Breast epithelium (tissue), 4 donors: Measurements from ENCODE around the gene LHFPL3. TPM values are rescaled to one million over a fixed set of nuclear protein-coding genes. Genes with fewer than 3 reads are reported as not detected.

Experiments
- DNase-seq, 2 donors: peaks; one replicate each; pipeline ENCODE4 v3.0.0-alpha.2; 2019; ENCODE audit warnings: low spot score in 2 of 2
- H3K27ac ChIP-seq, 2 donors: fragments of 200-600 bp; sonication (generic) in 1 of 2; one replicate each; pipeline ENCODE4 v1.5.1; 2016 to 2019; ENCODE audit warnings: mild to moderate bottlenecking in 1 of 2
- H3K27me3 ChIP-seq, 2 donors: fragments of 200-600 bp; sonication (generic) in 1 of 2; one replicate each; pipeline versions ENCODE4 v1.5.1 to v1.6.0; 2017 to 2019; ENCODE audit warnings: control low read depth in 1 of 2, mild to moderate bottlenecking in 1 of 2
- H3K36me3 ChIP-seq: fragments of 200-600 bp; one replicate; pipeline ENCODE4 v1.5.1; 2019
- H3K4me1 ChIP-seq, 2 donors: fragments of 200-600 bp; sonication (generic); one replicate each; pipeline ENCODE4 v1.5.1; 2016 to 2019; ENCODE audit warnings: control low read depth in 1 of 2
- H3K4me3 ChIP-seq, 3 donors: fragments of 200-600 bp; sonication (generic); 1 replicate in 2 of 3; 2 replicates in 1 of 3; pipeline ENCODE4 v1.5.1; 2016 to 2019; ENCODE audit warnings: mild to moderate bottlenecking in 3 of 3, moderate library complexity in 2 of 3
- H3K9me3 ChIP-seq, 2 donors: fragments of 200-600 bp; sonication (generic) in 1 of 2; one replicate each; pipeline ENCODE4 v1.5.1; 2016 to 2019; ENCODE audit warnings: control low read depth in 1 of 2
- POLR2A ChIP-seq: fragments of 450-650 bp; IDR thresholded peaks from one replicate; pipeline ENCODE4 v1.6.1; 2016; ENCODE audit warnings: antibody characterized with exemption, mild to moderate bottlenecking, moderate library complexity
- POLR2AphosphoS5 ChIP-seq, 3 donors: sonication (generic); formaldehyde crosslinking; IDR thresholded peaks; one replicate each; pipeline ENCODE4 v1.6.1; 2017; ENCODE audit warnings: antibody characterized with exemption in 3 of 3
- intact Hi-C: fragments of 100-400 bp; cut with DNase I; formaldehyde crosslinking; loops from one replicate; pipeline ENCODE4 v1.15.1; 2023; ENCODE audit warnings: low total_unique reads
- total RNA-seq, 3 donors: library from RNA; depleted of rRNA; stranded (reverse); fragments of >200 nt; gene quantifications; one replicate each; pipeline ENCODE4 v1.1.0, GENCODE V29; 2016
- TF ChIP-seq, protein P1 (sequence below), 3 donors: fragments of 450-650 bp; IDR thresholded peaks; one replicate each; pipeline ENCODE4 v1.5.1; 2016 to 2017; ENCODE audit warnings: antibody characterized with exemption in 3 of 3, mild to moderate bottlenecking in 3 of 3, moderate library complexity in 3 of 3

The LHFPL3 gene
- total RNA-seq, 3 donors from 2014 or later, result not detected

DNA sequence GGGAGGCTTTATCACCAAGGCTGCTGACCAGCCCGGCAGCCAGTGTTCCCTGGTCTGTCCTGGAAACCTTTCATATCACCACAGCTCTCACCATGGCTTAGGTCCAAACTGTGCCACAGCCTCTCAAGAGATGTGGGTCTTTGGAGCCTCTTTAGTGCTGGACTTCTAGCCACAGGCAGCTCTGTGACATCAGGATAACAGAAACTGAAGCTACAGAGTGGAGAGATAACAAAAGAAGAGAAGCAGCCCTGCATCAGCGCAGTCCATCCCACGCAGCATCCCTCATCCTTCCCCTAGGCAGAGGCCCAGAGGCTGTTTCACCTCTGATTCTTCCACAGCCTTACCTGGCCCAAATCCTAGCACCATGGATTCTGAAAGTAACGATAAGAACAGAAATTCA, 497.7 kb downstream of the LHFPL3 start:
- DNase-seq, result no peak
- H3K9me3 ChIP-seq, result no peaks in the 10 kb centered on the region
- H3K4me1 ChIP-seq, result no peaks in the 10 kb centered on the region
- no peak for TF ChIP-seq POLR2AphosphoS5 (IDR thresholded peaks at IDR 0.05)
- TF ChIP-seq, protein P1, sequence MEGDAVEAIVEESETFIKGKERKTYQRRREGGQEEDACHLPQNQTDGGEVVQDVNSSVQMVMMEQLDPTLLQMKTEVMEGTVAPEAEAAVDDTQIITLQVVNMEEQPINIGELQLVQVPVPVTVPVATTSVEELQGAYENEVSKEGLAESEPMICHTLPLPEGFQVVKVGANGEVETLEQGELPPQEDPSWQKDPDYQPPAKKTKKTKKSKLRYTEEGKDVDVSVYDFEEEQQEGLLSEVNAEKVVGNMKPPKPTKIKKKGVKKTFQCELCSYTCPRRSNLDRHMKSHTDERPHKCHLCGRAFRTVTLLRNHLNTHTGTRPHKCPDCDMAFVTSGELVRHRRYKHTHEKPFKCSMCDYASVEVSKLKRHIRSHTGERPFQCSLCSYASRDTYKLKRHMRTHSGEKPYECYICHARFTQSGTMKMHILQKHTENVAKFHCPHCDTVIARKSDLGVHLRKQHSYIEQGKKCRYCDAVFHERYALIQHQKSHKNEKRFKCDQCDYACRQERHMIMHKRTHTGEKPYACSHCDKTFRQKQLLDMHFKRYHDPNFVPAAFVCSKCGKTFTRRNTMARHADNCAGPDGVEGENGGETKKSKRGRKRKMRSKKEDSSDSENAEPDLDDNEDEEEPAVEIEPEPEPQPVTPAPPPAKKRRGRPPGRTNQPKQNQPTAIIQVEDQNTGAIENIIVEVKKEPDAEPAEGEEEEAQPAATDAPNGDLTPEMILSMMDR (IDR thresholded peaks at IDR 0.05), result no peak
- TF ChIP-seq POLR2A, result no peak
- H3K36me3 ChIP-seq, result no peaks in the 10 kb centered on the region
- no peak overlapping the region for H3K4me3 ChIP-seq
- intact Hi-C loops, result no loop called here
- no peaks in the 10 kb centered on the region for H3K27me3 ChIP-seq
- no peak overlapping the region for H3K27ac ChIP-seq

DNA sequence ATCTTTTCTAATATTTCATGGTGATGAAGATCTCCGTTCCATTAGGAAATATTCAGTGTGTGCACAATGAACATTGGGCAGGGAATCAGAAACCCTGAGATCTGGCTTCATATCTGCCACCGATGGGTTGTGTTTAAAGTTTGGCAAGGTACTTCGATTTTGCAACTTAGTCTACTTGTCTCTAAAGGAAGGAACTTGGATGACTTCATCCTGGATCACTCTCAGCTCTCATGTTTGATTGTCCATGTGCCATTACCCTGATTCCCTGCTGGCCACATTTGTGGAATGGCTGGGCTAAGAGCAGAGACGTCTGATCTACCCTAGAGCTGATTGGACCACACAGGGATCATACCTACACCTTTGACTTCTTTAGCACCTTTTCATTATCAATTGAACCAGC, 508.6 kb downstream of the LHFPL3 start:
- Histone ChIP-seq H3K27ac (no peak overlapping the region), H3K36me3 (no peaks in the 10 kb centered on the region), H3K4me3 (no peak overlapping the region), H3K9me3 (no peaks in the 10 kb centered on the region), H3K4me1 (no peaks in the 10 kb centered on the region), H3K27me3 (peaks cover 0 to 13% of the 10 kb centered on the region in 2 donors)
- no peak for TF ChIP-seq POLR2A
- intact Hi-C loops, result no loop called here
- DNase-seq, result no peak

DNA sequence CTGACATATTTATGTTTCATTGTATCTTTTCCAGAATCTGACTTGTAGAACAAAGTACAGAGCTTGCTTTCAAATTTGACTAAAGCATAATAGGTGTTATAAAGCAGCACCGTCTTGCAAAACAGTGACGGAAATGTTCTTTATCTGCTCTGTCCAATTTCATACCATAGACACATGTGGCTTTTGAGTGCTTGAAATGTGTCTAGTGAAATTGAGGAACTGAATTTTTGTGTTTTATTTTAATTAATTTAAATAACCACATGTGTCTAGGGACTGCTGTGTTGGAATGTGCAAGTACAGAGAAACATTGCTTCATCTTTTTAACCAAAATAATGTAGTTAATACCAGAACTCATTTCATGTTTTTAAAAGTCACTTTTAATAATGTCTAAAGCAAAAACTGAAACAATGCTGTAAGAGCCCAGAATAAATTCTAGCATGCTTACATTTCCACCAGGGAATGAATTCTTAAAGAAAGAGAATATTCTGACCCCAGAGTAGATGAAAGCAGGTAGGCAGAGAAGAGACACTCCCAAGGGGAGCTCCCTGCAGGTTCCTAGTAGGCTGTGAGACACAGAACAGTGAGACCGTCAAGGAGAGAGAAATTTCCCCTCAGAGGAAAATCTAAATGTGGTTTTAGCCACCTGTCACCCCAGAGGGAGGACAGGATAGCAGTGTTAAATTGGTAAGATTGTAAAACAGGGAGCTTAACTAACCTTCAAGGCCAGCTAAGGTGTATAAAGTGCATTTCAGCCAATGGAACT, 510.3 kb downstream of the LHFPL3 start:
- H3K4me3 ChIP-seq, result no peak overlapping the region
- no peaks in the 10 kb centered on the region for H3K9me3 ChIP-seq
- TF ChIP-seq POLR2AphosphoS5 (IDR thresholded peaks at IDR 0.05) (no peak), POLR2A (no peak)
- TF ChIP-seq, protein P1 (IDR thresholded peaks at IDR 0.05), result no peak
- no peak for DNase-seq
- peaks cover 0 to 13% of the 10 kb centered on the region in 2 donors for H3K27me3 ChIP-seq
- no peak overlapping the region for H3K27ac ChIP-seq
- intact Hi-C loops, result no loop called here
- H3K4me1 ChIP-seq, result no peaks in the 10 kb centered on the region
- no peaks in the 10 kb centered on the region for H3K36me3 ChIP-seq

DNA sequence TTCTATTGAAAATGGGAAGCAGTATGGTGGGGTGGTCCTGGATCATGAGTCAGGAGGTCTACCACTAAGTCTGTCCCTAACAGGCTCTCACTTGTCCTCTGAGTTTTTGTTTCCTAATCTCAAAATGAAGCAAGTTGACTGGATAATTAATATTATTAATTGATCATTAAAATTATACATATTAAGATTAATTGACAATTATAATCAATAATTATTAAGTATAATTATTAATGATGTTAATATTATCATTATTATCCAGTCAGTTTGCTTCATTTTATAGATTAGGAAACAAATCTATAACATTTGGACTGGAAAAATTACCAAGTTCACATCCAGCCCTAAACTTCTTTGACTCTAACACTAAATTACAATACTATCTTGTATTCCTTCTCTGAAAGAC, 511.4 kb downstream of the LHFPL3 start:
- Histone ChIP-seq H3K4me1 (no peaks in the 10 kb centered on the region), H3K9me3 (no peaks in the 10 kb centered on the region), H3K4me3 (no peak overlapping the region), H3K36me3 (no peaks in the 10 kb centered on the region), H3K27me3 (peaks cover 0 to 13% of the 10 kb centered on the region in 2 donors), H3K27ac (no peak overlapping the region)
- intact Hi-C loops, result no loop called here
- no peak for DNase-seq
- TF ChIP-seq, protein P1 (IDR thresholded peaks at IDR 0.05), result no peak
- TF ChIP-seq POLR2AphosphoS5 (IDR thresholded peaks at IDR 0.05), result no peak
- no peak for TF ChIP-seq POLR2A

DNA sequence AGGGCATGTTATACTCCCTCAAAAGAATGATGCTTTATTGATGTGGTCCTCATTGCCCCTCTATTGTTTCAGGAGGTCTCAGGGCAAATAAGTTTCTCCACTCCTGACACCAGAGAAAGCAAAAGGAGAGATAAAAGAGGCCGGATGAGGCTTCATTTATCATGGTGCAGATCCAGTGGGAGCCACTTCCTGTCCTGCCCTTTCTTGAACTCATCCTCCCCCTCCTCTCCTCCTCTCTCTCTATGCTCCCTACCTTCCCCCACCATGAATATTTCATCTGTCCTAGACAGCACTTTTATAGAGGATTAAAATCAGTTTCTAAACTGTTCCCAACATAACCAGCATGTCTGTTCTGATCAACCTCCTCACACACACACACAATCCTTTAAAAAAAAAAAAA, 513.4 kb downstream of the LHFPL3 start:
- Histone ChIP-seq H3K4me3 (no peak overlapping the region), H3K4me1 (no peaks in the 10 kb centered on the region), H3K27me3 (peaks cover 0 to 13% of the 10 kb centered on the region in 2 donors), H3K27ac (no peak overlapping the region), H3K9me3 (no peaks in the 10 kb centered on the region), H3K36me3 (no peaks in the 10 kb centered on the region)
- TF ChIP-seq POLR2A (no peak), POLR2AphosphoS5 (IDR thresholded peaks at IDR 0.05) (no peak)
- TF ChIP-seq, protein P1 (IDR thresholded peaks at IDR 0.05), result no peak
- intact Hi-C loops, result no loop called here
- DNase-seq, result no peak
